Ascending aorta (tissue), 2 donors: ENCODE data around the gene PLIN3. TPM values are rescaled to one million over a fixed set of nuclear protein-coding genes. Genes with fewer than 3 reads are reported as not detected.
"Not testable (repeated sequence)": the region's sequence is repeated elsewhere in the genome, so short reads cannot be mapped to it uniquely, and the experiment has no call there.

Experiments used
- DNase-seq, 2 donors: peaks; one replicate each; pipeline ENCODE4 v3.0.0-alpha.2; 2019; ENCODE audit warnings: low spot score in 2 of 2
- H3K27ac ChIP-seq, 2 donors: fragments of 200-600 bp; sonication (generic); one replicate each; pipeline ENCODE4 v1.5.1; 2016 to 2017; ENCODE audit warnings: mild to moderate bottlenecking in 1 of 2
- H3K27me3 ChIP-seq: fragments of 200-600 bp; sonication (generic); one replicate; pipeline ENCODE4 v1.5.1; 2017
- H3K36me3 ChIP-seq, 2 donors: fragments of 200-600 bp; sonication (generic); one replicate each; pipeline ENCODE4 v1.5.1; 2016
- H3K4me1 ChIP-seq, 2 donors: fragments of 200-600 bp; sonication (generic); one replicate each; pipeline ENCODE4 v1.5.1; 2016 to 2017; ENCODE audit warnings: mild to moderate bottlenecking in 1 of 2
- H3K4me3 ChIP-seq, 2 donors: fragments of 200-600 bp; sonication (generic); one replicate each; pipeline ENCODE4 v1.5.1; 2016 to 2017; ENCODE audit warnings: mild to moderate bottlenecking in 1 of 2
- H3K9me3 ChIP-seq, 2 donors: fragments of 200-600 bp; sonication (generic); one replicate each; pipeline ENCODE4 v1.5.1; 2016
- CTCF ChIP-seq, 3 experiments: fragments of 200-600 bp in 2 of 3; fragments of 450-650 bp in 1 of 3; sonication (generic) in 2 of 3; IDR thresholded peaks; one replicate each; pipeline ENCODE4 v1.5.1; 2016 to 2019; ENCODE audit warnings: antibody characterized with exemption in 3 of 3, mild to moderate bottlenecking in 1 of 3, moderate library complexity in 1 of 3
- intact Hi-C: fragments of 100-400 bp; cut with DNase I; formaldehyde crosslinking; loops from one replicate; pipeline ENCODE4 v1.15.1; 2023
- total RNA-seq: library from RNA; depleted of rRNA; stranded (reverse); fragments of >200 nt; gene quantifications from one replicate; pipeline ENCODE4 v1.1.0, GENCODE V29; 2016

The PLIN3 gene
- total RNA-seq, 1 donor from 2014 or later = 84.3 TPM

GRCh38 chr19:4829001-4829712, 38.3 kb downstream of the PLIN3 start:
- H3K27ac ChIP-seq = peak overlapping the region; percentile 27 to 99
- intact Hi-C loops = no loop called here
- DNase-seq = no peak
- no peaks in the 10 kb centered on the region for H3K27me3 ChIP-seq
- peak overlapping the region in 1 of 2 donors; percentile 2 for H3K4me3 ChIP-seq
- peak in 1 of 3 experiments; percentile 10 for TF ChIP-seq CTCF (IDR thresholded peaks at IDR 0.05)
- peaks cover 0 to 4% of the 10 kb centered on the region in 2 donors for H3K36me3 ChIP-seq
- no peaks in the 10 kb centered on the region for H3K9me3 ChIP-seq
- peaks cover 5 to 12% of the 10 kb centered on the region in 2 donors for H3K4me1 ChIP-seq

- H3K4me3 ChIP-seq = no peak overlapping the region
- no peaks in the 10 kb centered on the region for H3K9me3 ChIP-seq
- intact Hi-C loops = no loop called here
- no peak for TF ChIP-seq CTCF (IDR thresholded peaks at IDR 0.05)
- H3K4me1 ChIP-seq = no peaks in the 10 kb centered on the region
- no peak for DNase-seq
- H3K27ac ChIP-seq = no peak overlapping the region
- no peaks in the 10 kb centered on the region for H3K27me3 ChIP-seq
- peaks cover 5 to 19% of the 10 kb centered on the region in 2 donors for H3K36me3 ChIP-seq
Observed at GRCh38 chr19:4823577-4823976, 43.9 kb downstream of the PLIN3 start.

GRCh38 chr19:4822354-4822753, 45.1 kb downstream of the PLIN3 start:
- H3K27me3 ChIP-seq, H3K4me1 ChIP-seq, H3K27ac ChIP-seq, intact Hi-C loops, H3K4me3 ChIP-seq, DNase-seq, H3K9me3 ChIP-seq: not testable (repeated sequence)
- H3K36me3 ChIP-seq = peaks cover 17 to 31% of the 10 kb centered on the region in 2 donors

GRCh38 chr19:4821265-4821664, 46.2 kb downstream of the PLIN3 start:
- Histone ChIP-seq H3K36me3 (peaks cover 26 to 42% of the 10 kb centered on the region in 2 donors), H3K4me1 (no peaks in the 10 kb centered on the region), H3K27ac (no peak overlapping the region), H3K9me3 (no peaks in the 10 kb centered on the region), H3K27me3 (no peaks in the 10 kb centered on the region), H3K4me3 (no peak overlapping the region)
- intact Hi-C loops = no loop called here
- no peak for DNase-seq
- no peak for TF ChIP-seq CTCF (IDR thresholded peaks at IDR 0.05)

- H3K27me3 ChIP-seq = no peaks in the 10 kb centered on the region
- no peaks in the 10 kb centered on the region for H3K9me3 ChIP-seq
- H3K4me3 ChIP-seq = no peak overlapping the region
- intact Hi-C loops = loop anchor here (5.0 kb wide), 1 partner anchor 150 kb away; the partner anchor contains the start of gene KDM4B
- no peak for TF ChIP-seq CTCF (IDR thresholded peaks at IDR 0.05)
- H3K27ac ChIP-seq = no peak overlapping the region
- no peak for DNase-seq
- H3K36me3 ChIP-seq = peaks cover 23 to 40% of the 10 kb centered on the region in 2 donors
- peaks cover 10 to 15% of the 10 kb centered on the region in 2 donors for H3K4me1 ChIP-seq
Observed at GRCh38 chr19:4817467-4818277, 49.8 kb downstream of the PLIN3 start.

GRCh38 chr19:4816950-4817278, 50.6 kb downstream of the PLIN3 start:
- Histone ChIP-seq H3K9me3 (no peaks in the 10 kb centered on the region), H3K27ac (no peak overlapping the region), H3K36me3 (peaks cover 23 to 40% of the 10 kb centered on the region in 2 donors), H3K4me3 (no peak overlapping the region), H3K4me1 (peaks cover 10 to 22% of the 10 kb centered on the region in 2 donors), H3K27me3 (no peaks in the 10 kb centered on the region)
- intact Hi-C loops = loop anchor here (5.0 kb wide), 1 partner anchor 150 kb away; the partner anchor contains the start of gene KDM4B
- TF ChIP-seq CTCF (IDR thresholded peaks at IDR 0.05) = no peak
- DNase-seq = no peak
